ENCODE measurements around the gene MAP4K4. TPM values are rescaled to one million over a fixed set of nuclear protein-coding genes. Genes with fewer than 3 reads are reported as not detected.

MAP4K4 gene
- polyA plus RNA-seq, 1 experiment = 158 TPM

DNA sequence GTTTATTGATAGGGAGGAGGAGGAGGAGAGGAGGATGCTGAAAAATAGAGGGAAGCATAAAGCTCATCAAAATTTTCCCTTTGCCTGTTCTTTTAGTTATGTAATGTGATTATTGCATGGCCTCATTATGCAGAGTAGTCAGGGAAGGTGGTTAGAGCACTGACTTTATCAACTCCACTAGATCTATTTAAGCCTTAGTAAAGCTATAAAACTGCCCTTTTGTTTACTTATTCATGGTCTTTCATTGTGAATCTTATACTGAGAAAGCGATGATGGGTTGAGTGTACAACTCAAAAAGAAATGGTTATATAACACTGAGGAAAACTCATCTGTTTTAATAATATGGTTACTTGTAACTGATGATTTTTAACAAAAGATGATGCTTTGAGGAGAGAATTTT, 81.7 kb downstream of the MAP4K4 start:
- no peaks in the 10 kb centered on the region for H3K27me3 ChIP-seq (ENCODE audit: control insufficient read depth, insufficient read depth, low read length)
- CTCF ChIA-PET = interaction anchor here (1.4 to 1.9 kb wide), 2 partner anchors 10 to 14 kb away, joined by 3 to 8 read pairs; no protein-coding TSS in a partner anchor

DNA sequence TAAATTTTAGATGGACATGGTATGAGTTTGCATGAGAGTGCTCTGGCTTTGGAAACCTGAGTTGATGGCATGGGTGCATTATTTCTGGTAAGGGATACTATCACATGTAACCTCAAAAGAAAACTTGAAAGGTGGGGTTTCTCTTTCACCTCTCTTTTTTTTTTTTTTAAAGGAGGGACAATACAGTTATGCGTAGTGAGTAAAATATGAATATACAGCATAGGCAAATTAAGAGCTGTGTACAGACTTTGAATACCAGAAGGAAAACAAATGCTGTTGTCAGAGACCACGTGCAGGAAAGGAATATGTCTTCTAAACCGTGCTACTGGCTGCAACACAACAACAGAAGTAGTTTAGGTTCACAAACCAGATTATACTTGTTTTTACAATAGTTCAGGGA, 82.1 kb downstream of the MAP4K4 start:
- Histone ChIP-seq H3K9me3 (ENCODE audit: control insufficient read depth, insufficient read depth, low read length) (no peaks in the 10 kb centered on the region), H3K4me3 (ENCODE audit: low read depth, low read length) (no peak overlapping the region), H3K27me3 (ENCODE audit: control insufficient read depth, insufficient read depth, low read length) (no peaks in the 10 kb centered on the region), H3K27ac (ENCODE audit: low read depth, low read length) (no peak overlapping the region)
- ChIA-PET CTCF (interaction anchor here (1.4 to 1.9 kb wide), 2 partner anchors 10 to 13 kb away, joined by 3 to 8 read pairs; no protein-coding TSS in a partner anchor), POLR2A (no interaction called here)
- TF ChIP-seq CTCF (IDR thresholded peaks at IDR 0.05; ENCODE audit: low read depth, low read length) = no peak
- DNase-seq (ENCODE audit: low read depth, low spot score) = no peak

More for the DNA sequence above, 81.7 kb downstream of the MAP4K4 start:
- DNase-seq (ENCODE audit: low read depth, low spot score) = no peak
- Histone ChIP-seq H3K9me3 (ENCODE audit: control insufficient read depth, insufficient read depth, low read length) (no peaks in the 10 kb centered on the region), H3K27ac (ENCODE audit: low read depth, low read length) (no peak overlapping the region), H3K4me3 (ENCODE audit: low read depth, low read length) (no peak overlapping the region)
- no peak for TF ChIP-seq CTCF (IDR thresholded peaks at IDR 0.05; ENCODE audit: low read depth, low read length)
- POLR2A ChIA-PET = no interaction called here

DNA sequence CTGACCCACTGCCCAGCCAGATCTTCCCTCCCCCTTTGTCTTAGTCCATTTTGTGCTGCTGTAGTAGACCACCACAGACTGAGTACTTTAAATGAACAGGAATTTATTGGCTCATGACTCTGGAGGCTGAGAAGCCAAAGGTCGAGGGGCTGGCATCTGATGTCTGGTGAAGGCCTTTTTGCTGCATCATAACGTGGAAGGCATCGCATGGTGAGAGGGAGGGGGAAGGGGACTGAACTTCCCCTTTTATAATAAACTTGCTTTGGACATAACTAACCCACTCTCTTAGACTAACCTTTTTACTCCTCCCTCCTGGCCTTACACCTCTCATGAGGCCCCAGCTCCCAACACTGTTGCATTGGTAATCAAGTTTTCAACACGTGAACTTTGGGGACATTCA, 83.8 kb downstream of the MAP4K4 start:
- no peak for TF ChIP-seq CTCF (IDR thresholded peaks at IDR 0.05; ENCODE audit: low read depth, low read length)
- H3K27me3 ChIP-seq (ENCODE audit: control insufficient read depth, insufficient read depth, low read length) = no peaks in the 10 kb centered on the region
- CTCF ChIA-PET = interaction anchor here (0.5 to 1.3 kb wide), 2 partner anchors 19 to 188 kb away, joined by 3 to 8 read pairs; no protein-coding TSS in a partner anchor

DNA sequence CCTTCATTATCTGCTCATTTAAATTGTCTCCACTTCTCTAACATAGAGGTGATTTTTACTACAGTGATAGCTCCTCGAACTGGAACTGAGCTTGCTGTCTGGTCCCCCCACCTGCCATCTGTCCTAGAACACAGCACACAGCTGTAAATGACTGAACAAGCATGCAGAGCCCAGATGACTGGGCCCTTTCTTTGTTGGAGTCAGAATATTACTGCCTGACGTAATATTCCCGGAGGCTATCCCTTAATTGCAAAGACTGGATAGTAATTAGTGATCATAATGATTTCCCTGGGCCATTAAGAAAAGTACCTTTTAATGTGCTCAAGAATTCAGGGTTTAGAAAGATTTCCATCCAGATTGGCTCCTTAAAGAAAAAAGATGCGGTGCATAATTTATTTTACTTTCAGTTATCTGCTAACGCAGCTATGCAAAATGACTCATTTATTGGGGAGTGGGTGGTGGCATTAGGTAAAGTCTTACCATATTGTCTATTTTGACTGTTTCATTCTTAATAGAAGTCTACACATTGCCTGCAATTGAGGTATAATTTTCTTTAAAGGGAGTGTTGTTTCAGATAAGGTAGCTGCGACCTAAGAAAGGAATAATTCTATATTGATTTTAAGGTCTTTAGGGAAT, 84.4 kb downstream of the MAP4K4 start:
- ChIA-PET CTCF (interaction anchor here (0.5 to 1.3 kb wide), 2 partner anchors 20 to 189 kb away, joined by 3 to 8 read pairs; no protein-coding TSS in a partner anchor), POLR2A (no interaction called here)
- H3K9me3 ChIP-seq (ENCODE audit: control insufficient read depth, insufficient read depth, low read length) = no peaks in the 10 kb centered on the region
- no peaks in the 10 kb centered on the region for H3K27me3 ChIP-seq (ENCODE audit: control insufficient read depth, insufficient read depth, low read length)
- TF ChIP-seq CTCF (IDR thresholded peaks at IDR 0.05; ENCODE audit: low read depth, low read length) = no peak
- no peak overlapping the region for H3K4me3 ChIP-seq (ENCODE audit: low read depth, low read length)
- no peak for DNase-seq (ENCODE audit: low read depth, low spot score)
- H3K27ac ChIP-seq (ENCODE audit: low read depth, low read length) = no peak overlapping the region

More for the DNA sequence above, 83.8 kb downstream of the MAP4K4 start:
- no peak for DNase-seq (ENCODE audit: low read depth, low spot score)
- no peak overlapping the region for H3K4me3 ChIP-seq (ENCODE audit: low read depth, low read length)
- POLR2A ChIA-PET = no interaction called here
- no peaks in the 10 kb centered on the region for H3K9me3 ChIP-seq (ENCODE audit: control insufficient read depth, insufficient read depth, low read length)
- no peak overlapping the region for H3K27ac ChIP-seq (ENCODE audit: low read depth, low read length)

- ChIA-PET CTCF (interaction anchor here (1.0 kb wide), 1 partner anchor 440 kb away, joined by 3 read pairs; no protein-coding TSS in a partner anchor), POLR2A (interaction anchor here (0.8 to 1.5 kb wide), 2 partner anchors 12 to 23 kb away, joined by 5 to 8 read pairs; no protein-coding TSS in a partner anchor)
- no peaks in the 10 kb centered on the region for H3K27me3 ChIP-seq (ENCODE audit: control insufficient read depth, insufficient read depth, low read length)
- H3K9me3 ChIP-seq (ENCODE audit: control insufficient read depth, insufficient read depth, low read length) = no peaks in the 10 kb centered on the region
- TF ChIP-seq CTCF (IDR thresholded peaks at IDR 0.05; ENCODE audit: low read depth, low read length) = no peak
- no peak overlapping the region for H3K27ac ChIP-seq (ENCODE audit: low read depth, low read length)
- no peak for DNase-seq (ENCODE audit: low read depth, low spot score)
- no peak overlapping the region for H3K4me3 ChIP-seq (ENCODE audit: low read depth, low read length)
These were observed 84.9 kb downstream of the MAP4K4 start for GRCh38 chr2:101782427-101782792.

Measured in AG04450 (cell line).